SW 1271 (cell line): ENCODE data around the gene ZNF512.
A peak's percentile ranks its signal among the peaks of the same experiment; 100 is the strongest.
"Not testable (repeated sequence)": the region's sequence is repeated elsewhere in the genome, so short reads cannot be mapped to it uniquely, and the experiment has no call there.

Experiments used
- DNase-seq, 2 experiments: peaks; one replicate each; lab custom pipeline; 2025; lab: John Stamatoyannopoulos, UW

The ZNF512 gene, protein sequence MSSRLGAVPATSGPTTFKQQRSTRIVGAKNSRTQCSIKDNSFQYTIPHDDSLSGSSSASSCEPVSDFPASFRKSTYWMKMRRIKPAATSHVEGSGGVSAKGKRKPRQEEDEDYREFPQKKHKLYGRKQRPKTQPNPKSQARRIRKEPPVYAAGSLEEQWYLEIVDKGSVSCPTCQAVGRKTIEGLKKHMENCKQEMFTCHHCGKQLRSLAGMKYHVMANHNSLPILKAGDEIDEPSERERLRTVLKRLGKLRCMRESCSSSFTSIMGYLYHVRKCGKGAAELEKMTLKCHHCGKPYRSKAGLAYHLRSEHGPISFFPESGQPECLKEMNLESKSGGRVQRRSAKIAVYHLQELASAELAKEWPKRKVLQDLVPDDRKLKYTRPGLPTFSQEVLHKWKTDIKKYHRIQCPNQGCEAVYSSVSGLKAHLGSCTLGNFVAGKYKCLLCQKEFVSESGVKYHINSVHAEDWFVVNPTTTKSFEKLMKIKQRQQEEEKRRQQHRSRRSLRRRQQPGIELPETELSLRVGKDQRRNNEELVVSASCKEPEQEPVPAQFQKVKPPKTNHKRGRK

DNA sequence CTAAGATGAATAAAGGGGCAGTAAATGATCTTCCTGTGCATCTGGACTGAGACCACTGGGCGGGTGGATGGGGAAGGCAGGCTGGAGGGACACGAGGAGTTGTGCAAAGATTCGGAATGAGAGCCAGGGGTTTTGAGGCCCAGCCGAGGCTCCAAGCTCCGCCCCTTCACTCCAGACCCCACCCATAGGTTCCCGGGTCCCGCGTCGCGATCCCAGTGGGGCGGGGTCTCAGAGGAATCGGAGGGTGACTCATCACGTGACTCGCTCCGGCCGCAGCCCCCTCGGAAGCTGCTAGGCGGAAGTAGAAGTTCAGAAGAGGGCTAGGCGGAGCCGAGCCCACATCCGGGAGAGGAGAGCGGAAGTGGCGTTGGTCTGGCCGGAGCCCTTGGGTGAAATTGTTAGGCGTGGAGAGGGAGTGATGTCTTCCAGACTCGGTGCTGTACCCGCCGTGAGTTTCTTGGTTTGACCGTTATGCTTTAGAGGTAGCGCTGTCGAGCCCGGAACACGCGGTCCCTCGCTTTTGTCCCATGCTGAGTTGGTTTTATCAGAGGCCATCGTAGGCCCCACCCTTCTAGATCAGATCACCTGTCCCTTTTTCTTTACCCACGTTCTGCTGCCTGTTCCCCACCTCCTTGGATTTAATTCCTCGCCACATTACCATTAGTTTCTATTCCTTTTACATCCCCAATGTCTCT is at the start of gene ZNF512:
Gene ZNF512 (plus strand): TSS at position 348 of the 695 bp plus-strand sequence. CDS start 71 bp downstream, at position 419.
- peak; percentile 97 for DNase-seq

DNA sequence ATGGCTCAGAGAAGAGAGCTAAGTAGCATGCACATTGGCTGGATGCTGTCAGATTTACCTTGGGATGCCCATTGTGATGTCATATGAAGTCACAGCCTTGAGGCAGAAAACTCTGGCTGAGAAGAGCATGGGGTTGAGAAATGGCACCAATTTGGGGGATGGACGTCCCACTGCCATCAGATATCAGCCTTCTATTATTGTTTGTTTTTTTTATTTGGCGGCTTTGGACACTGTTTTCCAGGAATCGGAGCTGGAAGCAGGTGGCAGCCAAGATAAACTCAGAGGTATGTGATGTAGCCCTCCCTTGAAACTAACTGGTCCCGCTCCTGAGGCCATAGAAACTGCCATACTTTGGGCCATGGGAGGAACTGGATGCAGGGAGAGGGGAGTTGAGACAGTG is 45.6 kb upstream of the ZNF512 start:
- DNase-seq, result no peak

DNA sequence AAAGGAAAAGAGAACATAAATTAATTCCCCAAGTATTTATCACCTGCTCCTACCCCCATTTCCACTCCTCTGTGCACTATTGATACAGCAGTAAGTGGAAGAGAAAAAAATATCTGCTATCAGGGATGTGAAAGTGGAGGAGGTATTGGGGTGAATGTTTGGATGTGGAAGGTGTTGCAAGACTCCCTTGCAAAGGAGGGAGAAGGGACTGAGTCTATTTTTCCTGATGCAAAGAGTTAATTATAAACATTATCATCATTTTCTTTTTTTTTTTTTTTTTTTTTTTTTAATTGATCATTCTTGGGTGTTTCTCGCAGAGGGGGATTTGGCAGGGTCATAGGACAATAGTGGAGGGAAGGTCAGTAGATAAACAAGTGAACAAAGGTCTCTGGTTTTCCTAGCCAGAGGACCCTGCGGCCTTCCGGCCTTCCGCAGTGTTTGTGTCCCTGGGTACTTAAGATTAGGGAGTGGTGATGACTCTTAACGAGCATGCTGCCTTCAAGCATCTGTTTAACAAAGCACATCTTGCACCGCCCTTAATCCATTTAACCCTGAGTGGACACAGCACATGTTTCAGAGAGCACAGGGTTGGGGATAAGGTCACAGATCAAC is 43.9 kb upstream of the ZNF512 start:
- not testable (repeated sequence) for DNase-seq

DNA sequence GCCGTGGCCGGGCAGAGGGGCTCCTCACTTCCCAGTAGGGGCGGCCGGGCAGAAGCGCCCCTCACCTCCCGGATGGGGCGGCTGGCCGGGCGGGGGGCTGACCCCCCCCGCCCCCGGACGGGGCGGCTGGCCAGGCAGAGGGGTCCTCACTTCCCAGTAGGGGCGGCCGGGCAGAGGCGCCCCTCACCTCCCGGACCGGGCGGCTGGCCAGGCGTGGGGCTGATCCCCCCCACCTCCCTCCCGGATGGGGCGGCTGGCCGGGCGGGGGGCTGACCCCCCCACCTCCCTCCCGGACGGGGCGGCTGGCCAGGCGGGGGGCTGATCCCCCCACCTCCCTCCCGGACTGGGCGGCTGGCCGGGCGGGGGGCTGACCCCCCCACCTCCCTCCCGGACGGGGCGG is 43.2 kb upstream of the ZNF512 start:
- not testable (repeated sequence) for DNase-seq

- DNase-seq, result no peak
Measured at GRCh38 chr2:27544143-27544821, 38.6 kb upstream of the ZNF512 start.

- no peak for DNase-seq
Measured at GRCh38 chr2:27545348-27546141, 37.3 kb upstream of the ZNF512 start.

GRCh38 chr2:27549303-27549702 is 33.5 kb upstream of the ZNF512 start:
- DNase-seq, result no peak

DNA sequence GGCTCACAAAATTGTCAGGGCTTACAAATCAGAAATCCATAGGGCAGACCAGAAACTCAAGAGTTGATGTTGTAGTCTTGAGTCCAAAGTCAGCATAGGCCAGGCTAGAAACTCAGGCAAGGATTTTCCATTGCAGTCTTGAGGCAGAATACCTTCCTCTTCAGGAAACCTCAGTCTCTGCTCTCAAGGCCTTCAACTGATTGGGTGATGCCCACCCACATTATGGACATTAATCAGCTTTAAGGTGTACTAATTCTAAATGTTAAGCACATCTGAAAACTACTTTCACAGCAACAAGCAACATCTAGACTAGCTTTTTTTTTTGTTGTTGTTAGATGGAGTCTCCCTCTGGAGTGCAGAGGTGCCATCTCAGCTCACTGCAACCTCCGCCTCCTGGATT is 31.3 kb upstream of the ZNF512 start:
- DNase-seq, result no peak

- no peak for DNase-seq
Measured at GRCh38 chr2:27552941-27553340, 29.9 kb upstream of the ZNF512 start.

DNA sequence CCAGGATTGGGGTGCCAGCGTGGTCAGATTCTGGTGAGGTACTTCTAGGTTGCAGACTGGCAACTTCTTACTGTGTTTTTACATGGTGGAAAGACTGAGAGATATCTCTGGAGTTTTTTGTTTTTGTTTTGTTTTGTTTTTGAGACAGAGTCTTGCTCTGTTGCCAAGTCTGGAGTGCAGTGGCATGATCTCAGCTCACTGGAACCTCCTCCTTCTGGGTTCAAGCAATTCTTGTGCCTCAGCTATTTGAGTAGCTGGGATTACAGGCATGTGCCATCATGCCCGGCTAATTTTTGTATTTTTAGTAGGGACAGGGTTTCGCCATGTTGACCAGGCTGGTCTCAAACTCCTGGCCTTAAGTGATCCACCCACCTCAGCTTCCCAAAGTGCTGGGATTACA is 28.4 kb upstream of the ZNF512 start:
- DNase-seq, result not testable (repeated sequence)

GRCh38 chr2:27559228-27559627 is 23.6 kb upstream of the ZNF512 start:
- DNase-seq, result no peak

GRCh38 chr2:27561060-27561459 is 21.8 kb upstream of the ZNF512 start:
- DNase-seq, result no peak

DNA sequence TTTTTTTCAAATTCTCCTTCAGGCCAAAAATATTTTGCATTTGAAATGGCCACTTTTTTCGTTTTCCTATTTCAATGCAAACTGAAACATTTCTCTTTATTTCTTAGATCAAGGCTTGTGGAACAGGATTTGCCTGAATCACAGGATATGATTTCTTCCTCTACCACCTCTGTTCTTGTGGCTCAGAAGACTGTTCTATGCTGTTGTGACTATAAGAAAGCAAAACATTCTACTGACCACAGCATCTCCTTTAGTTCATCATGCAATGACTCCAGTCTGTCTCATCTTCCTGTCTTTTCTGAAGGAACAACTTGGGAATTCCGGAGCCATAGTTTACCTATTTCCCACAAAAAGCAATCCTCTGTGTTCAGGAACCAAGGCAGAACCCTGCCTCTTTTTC is 16.2 kb upstream of the ZNF512 start:
- DNase-seq, result peak in 1 of 2 experiments; percentile 44

GRCh38 chr2:27569398-27569797 is 13.4 kb upstream of the ZNF512 start:
- no peak for DNase-seq

GRCh38 chr2:27571197-27571596 is 11.6 kb upstream of the ZNF512 start:
- DNase-seq, result no peak

GRCh38 chr2:27571681-27572080 is 11.2 kb upstream of the ZNF512 start:
- no peak for DNase-seq

DNA sequence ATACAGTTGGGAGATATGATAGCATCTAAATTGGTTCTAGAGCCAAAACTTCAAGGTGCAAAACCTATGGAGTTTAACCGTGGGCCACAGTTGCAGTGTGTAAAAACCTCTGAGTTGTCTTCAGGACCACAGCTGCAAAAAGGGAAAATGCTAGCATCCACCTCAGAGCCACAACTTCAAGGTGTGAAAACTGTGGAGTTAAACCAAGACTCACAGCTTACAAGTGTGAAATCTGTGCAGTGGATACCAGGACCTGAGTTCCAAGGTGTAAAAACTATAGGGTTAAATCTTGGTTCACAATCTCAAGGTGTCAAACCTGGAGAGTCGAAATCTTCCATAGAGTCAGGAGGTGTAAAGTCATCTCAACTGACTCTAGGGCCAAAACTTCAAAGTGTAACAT is 10.4 kb upstream of the ZNF512 start:
- DNase-seq, result no peak

GRCh38 chr2:27572998-27573429 is 9.8 kb upstream of the ZNF512 start:
- no peak for DNase-seq

DNA sequence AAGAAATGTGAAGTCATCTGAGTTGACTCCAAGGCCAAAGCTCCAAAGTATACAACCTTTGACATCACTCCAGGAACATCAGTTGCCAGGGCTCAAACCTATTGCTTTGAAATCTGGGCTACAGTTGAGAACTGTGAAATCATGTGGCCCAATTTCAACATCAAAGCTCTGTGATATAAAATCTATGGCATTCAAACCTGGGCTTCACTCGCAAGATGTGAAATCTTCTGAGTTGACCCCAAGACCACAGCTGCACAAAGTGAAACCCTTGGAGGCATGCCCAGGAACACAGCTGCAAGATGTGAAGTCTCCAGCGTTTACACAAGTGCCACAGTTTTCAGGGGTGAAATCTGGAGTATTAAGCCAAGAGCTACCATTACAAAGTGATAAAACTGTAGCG is 9.4 kb upstream of the ZNF512 start:
- DNase-seq, result no peak

- no peak for DNase-seq
Measured at GRCh38 chr2:27581417-27582128, 1.3 kb upstream of the ZNF512 start.
